HuH-7.5 (cell line): Measurements from ENCODE around the gene RALB.

ENCODE experiments used
- DNase-seq: peaks from one replicate; pipeline ENCODE4 v3.0.0; 2011; ENCODE audit warnings: low spot score

Gene RALB

DNA sequence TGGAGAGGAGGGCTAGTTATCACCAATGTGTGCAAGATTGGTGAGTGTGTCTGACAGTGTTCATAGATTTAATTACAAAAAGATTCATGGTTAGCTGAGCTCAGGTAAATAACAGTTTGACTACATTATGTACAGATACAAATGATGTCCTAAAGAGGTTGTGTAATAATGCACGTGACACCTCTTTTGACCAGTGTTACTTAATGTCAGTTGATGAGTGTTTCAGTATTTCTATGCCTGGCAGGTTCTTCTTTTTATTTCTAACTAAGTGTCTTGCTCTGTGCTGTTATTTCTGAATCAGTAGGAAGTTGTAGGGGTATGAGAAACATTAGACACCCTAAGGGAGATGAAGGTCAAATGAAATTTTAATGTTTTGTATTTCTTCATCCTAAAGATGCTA lies 85.4 kb downstream of the RALB start:
- no peak for DNase-seq

DNA sequence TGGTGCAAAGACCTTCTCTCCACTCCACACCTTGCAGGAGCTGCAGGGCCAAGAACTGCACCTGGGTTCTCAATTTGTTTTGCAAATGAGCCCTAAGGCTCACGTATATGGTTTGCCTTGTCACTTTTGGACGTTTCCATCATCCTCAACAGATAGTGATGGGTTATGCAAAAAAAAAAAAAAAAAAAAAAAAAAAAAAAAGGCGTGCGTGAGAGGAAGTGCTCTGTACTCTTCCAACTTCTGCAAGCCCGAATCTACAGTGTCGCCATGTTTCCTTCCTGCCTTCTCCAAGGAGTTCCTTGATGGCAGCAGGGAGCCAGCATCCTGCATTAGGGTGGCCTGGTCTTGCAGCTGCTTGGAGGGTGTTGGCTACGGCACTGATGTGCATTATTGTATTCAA lies 89.3 kb downstream of the RALB start:
- DNase-seq = no peak

DNA sequence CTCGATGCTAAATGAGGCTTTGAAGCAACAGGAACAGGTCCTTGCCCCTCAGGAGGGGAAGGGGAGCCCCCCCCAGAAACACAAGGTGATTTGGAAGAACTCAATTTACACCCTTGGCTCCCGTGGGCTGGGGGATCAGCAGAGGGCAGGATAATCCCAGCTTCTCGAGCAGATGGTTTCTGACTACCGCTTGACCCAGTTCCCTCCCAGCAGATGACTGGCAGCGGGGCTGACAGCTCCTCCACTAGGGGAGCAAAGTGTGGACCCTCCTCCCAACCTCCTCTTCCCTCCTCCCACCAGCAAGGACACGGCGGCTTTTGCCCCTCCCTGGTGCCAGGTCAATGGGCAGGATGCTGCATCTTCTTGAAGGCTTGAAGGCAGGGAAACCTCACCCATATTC lies 89.8 kb downstream of the RALB start:
- DNase-seq = no peak

DNA sequence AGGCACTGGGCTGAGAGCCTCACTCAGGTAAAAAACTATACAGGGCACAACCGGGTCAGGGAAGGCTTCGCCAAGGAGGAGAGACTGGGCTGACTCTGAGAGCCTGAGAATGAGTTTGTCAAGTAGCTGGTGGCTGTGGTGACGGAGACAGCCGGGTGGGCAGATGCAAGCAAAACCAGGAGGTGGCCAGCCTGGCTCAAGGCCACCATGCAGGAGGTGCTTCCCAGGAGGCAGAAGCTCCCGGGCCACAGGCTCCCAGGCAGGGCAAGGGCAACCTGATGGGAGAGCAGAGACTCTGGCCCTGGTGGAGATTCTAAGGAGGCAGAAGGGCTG lies 90.4 kb downstream of the RALB start:
- no peak for DNase-seq

DNA sequence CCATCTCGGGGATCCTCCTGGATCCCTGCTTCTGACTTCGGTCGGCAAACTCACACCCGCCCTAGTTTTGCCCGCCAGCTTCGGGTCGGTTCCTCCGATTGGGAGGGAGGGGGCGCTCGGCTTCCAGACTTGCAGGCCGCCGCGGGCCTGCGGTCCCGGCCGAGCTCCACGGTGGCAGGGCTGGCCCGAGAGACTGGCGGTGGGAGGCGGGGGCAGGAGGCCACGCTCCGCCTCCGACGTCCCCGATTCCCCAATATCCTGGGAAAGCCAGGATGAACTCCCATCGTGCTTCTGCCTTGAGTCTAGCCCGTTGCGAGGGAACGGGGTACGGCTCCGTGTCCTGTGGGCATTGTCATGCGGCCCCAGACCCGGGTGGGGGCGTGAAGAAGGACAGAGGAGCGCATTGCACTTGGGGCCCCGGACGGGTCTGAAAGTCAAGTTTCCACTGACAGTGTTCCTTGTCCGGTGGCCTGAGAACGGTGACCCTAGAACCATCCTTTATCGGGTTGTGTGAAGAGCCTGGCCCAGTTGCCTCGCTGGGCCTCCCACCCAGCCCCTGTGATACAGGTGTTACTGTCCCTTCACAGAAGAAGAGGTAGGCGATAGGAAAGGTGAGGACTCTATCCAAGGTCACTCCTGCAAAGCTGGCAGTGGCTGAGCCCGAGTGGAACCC lies 90.9 kb downstream of the RALB start:
- peak; percentile 94 for DNase-seq
